ENCODE measurements around the gene ABCC6. TPM values are rescaled to one million over a fixed set of nuclear protein-coding genes. Genes with fewer than 3 reads are reported as not detected.

The ABCC6 gene
- total and polyA plus RNA-seq, 2 of the 13 experiments (the other 11 are each of a cell fraction or from before 2014, with no cell fraction given) = 82.4 to 105 TPM

- no peak for TF ChIP-seq POGK (CRISPR knock-in tag; conservative IDR thresholded peaks at IDR 0.05)
- TF ChIP-seq ZNF230 (CRISPR knock-in tag; IDR thresholded peaks at IDR 0.05) = 0 out of 2 replicates have a peak, but pooled peaks have one; percentile 81
- TF ChIP-seq ZNF260 (CRISPR knock-in tag; IDR thresholded peaks at IDR 0.05; ENCODE audit: borderline replicate concordance, low read depth) = no peak
- TF ChIP-seq SUZ12 (IDR thresholded peaks at IDR 0.05; ENCODE audit: low read depth, low read length) = no peak
- 0 out of 2 replicates have a peak, but pooled peaks have one; percentile 51 for TF ChIP-seq ZSCAN20 (CRISPR knock-in tag; IDR thresholded peaks at IDR 0.05; ENCODE audit: borderline replicate concordance)
- peak; percentile 89 for TF ChIP-seq ZSCAN25 (CRISPR knock-in tag; IDR thresholded peaks at IDR 0.05)
- TF ChIP-seq HMGA1 (CRISPR knock-in tag; conservative IDR thresholded peaks at IDR 0.05) = no peak
- no peak; the same call in 1 of the 2 replicates for TF ChIP-seq NCOR1 (IDR thresholded peaks at IDR 0.05; ENCODE audit: borderline replicate concordance, low read length)
- 0 out of 2 replicates have a peak, but pooled peaks have one; percentile 67 for TF ChIP-seq SNAPC2 (CRISPR knock-in tag; IDR thresholded peaks at IDR 0.05)
- TF ChIP-seq HOMEZ (CRISPR knock-in tag; IDR thresholded peaks at IDR 0.05; ENCODE audit: low read depth) = peak; percentile 92
- TF ChIP-seq RARG (CRISPR knock-in tag; IDR thresholded peaks at IDR 0.05; ENCODE audit: low read depth) = no peak
- 0 out of 2 replicates have a peak, but pooled peaks have one; percentile 61 for TF ChIP-seq ARNT2 (CRISPR knock-in tag; IDR thresholded peaks at IDR 0.05; ENCODE audit: low read depth)
- TF ChIP-seq TBX2 (CRISPR knock-in tag; IDR thresholded peaks at IDR 0.05; ENCODE audit: borderline replicate concordance) = 0 out of 2 replicates have a peak, but pooled peaks have one; percentile 35
- TF ChIP-seq TRAFD1 (CRISPR knock-in tag; IDR thresholded peaks at IDR 0.05; ENCODE audit: borderline replicate concordance) = peak; percentile 66; the same call in 1 of the 2 replicates
- TF ChIP-seq AFF4 (CRISPR knock-in tag; IDR thresholded peaks at IDR 0.05) = no peak
- TF ChIP-seq SMAD9 (CRISPR knock-in tag; IDR thresholded peaks at IDR 0.05) = no peak
- 0 out of 2 replicates have a peak, but pooled peaks have one; percentile 21 for TF ChIP-seq ZNF556 (CRISPR knock-in tag; IDR thresholded peaks at IDR 0.05; ENCODE audit: borderline replicate concordance)
- no peak for TF ChIP-seq THYN1 (CRISPR knock-in tag; IDR thresholded peaks at IDR 0.05; ENCODE audit: borderline replicate concordance, low read depth)
- no peak for TF ChIP-seq ATF7 (IDR thresholded peaks at IDR 0.05)
- no peak for TF ChIP-seq ATF7 (CRISPR knock-in tag; IDR thresholded peaks at IDR 0.05)
- no peak; the same call in 1 of the 2 replicates for TF ChIP-seq SRY (CRISPR knock-in tag; IDR thresholded peaks at IDR 0.05)
- no peak for TF ChIP-seq SRSF1 (optimal IDR thresholded peaks at IDR 0.05; ENCODE audit: low read depth, low read length)
Measured at GRCh38 chr16:16149710-16150116, 73.6 kb downstream of the ABCC6 start (continued).

Measured in HepG2 (cell line).